Measurements from ENCODE around the gene RUNX3.

The RUNX3 gene

GRCh38 chr1:24963099-24963872 is 33.2 kb upstream of the RUNX3 start:
- FAIRE-seq: no peak

- FAIRE-seq: no peak
Measured at GRCh38 chr1:24961961-24962861, 32.1 kb upstream of the RUNX3 start.

- FAIRE-seq: no peak
Measured at GRCh38 chr1:24961334-24961733, 31.3 kb upstream of the RUNX3 start.

GRCh38 chr1:24960071-24960801 is 30.2 kb upstream of the RUNX3 start:
- FAIRE-seq: no peak

GRCh38 chr1:24959623-24959975 is 29.5 kb upstream of the RUNX3 start:
- no peak for FAIRE-seq

GRCh38 chr1:24958766-24959622 is 28.9 kb upstream of the RUNX3 start:
- FAIRE-seq: no peak

- no peak for FAIRE-seq
Measured at GRCh38 chr1:24957808-24958752, 28.0 kb upstream of the RUNX3 start.

GRCh38 chr1:24957016-24957807 is 27.1 kb upstream of the RUNX3 start:
- no peak for FAIRE-seq

GRCh38 chr1:24955779-24956365 is 25.8 kb upstream of the RUNX3 start:
- no peak for FAIRE-seq

GRCh38 chr1:24955161-24955560 is 25.1 kb upstream of the RUNX3 start:
- FAIRE-seq: no peak

- no peak for FAIRE-seq
Measured at GRCh38 chr1:24954631-24955030, 24.6 kb upstream of the RUNX3 start.

GRCh38 chr1:24954022-24954421 is 23.9 kb upstream of the RUNX3 start:
- FAIRE-seq: no peak

GRCh38 chr1:24952413-24952841 is 22.4 kb upstream of the RUNX3 start:
- no peak for FAIRE-seq

GRCh38 chr1:24951810-24952412 is 21.8 kb upstream of the RUNX3 start:
- no peak for FAIRE-seq

- no peak for FAIRE-seq
Measured at GRCh38 chr1:24951337-24951736, 21.3 kb upstream of the RUNX3 start.

GRCh38 chr1:24949331-24949881 is 19.3 kb upstream of the RUNX3 start:
- no peak for FAIRE-seq

GRCh38 chr1:24948079-24948827 is 18.2 kb upstream of the RUNX3 start:
- no peak for FAIRE-seq

All from islet of Langerhans (tissue), 1 donor.